ENCODE data around the gene NAALADL2. TPM values are rescaled to one million over a fixed set of nuclear protein-coding genes. Genes with fewer than 3 reads are reported as not detected.

The NAALADL2 gene
- total and polyA plus RNA-seq, 2 of the 13 experiments (the other 11 are each of a cell fraction or from before 2014, with no cell fraction given), result 0.08 TPM; not detected in 1

DNA sequence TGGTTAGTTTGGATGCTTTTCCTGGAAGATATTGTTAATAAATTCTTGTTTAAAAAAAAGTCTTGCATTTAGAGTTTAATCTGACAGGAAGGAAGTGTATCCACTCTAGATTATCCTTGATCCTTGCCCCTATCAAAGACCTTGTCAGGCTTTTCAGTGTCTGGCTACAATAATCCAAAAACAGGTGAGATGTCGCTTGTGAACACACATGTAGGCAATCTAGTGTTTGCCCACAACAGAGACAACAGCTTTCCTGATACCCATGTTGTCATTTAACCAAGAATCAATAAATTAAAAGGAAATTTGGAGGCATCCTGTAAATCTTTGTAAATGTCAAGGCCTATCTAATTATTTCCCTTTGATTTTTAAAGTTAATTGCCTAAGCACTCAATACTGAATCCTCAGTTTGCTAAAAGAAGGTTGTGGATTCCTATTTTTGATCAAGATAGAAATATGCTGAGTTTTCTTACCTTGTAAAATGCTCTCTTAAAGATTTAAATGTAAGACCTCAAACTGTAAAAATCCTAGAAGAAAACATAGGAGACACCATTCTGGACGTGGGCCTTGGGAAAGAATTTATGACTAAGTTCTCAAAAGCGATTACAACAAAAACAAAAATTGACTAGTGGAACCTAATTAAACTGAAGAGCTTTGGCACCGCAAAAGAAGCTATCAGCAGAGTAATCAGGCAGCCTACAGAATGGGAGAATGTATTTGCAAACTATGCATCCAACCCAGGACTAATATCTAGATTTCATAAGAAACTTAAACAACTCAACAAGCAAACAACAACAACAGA is 207.7 kb downstream of the NAALADL2 start:
- POLR2A ChIA-PET, result no interaction called here

More for the DNA sequence above, 207.7 kb downstream of the NAALADL2 start:
- Histone ChIP-seq H3K4me3 (replicated peaks in 1 of 3; ENCODE audit: insufficient read depth in 1 of 3, low read depth in 2 of 3, low read length in 3 of 3) (no peak overlapping the region), H2AFZ (ENCODE audit: low read length) (no peak overlapping the region), H3K27me3 (ENCODE audit: control insufficient read depth in 1 of 2, insufficient read depth in 2 of 2, low read length in 2 of 2) (no peaks in the 10 kb centered on the region), H3K9ac (ENCODE audit: insufficient read depth, low read depth, low read length) (no peak overlapping the region), H3K4me1 (ENCODE audit: insufficient read depth, low read length) (no peaks in the 10 kb centered on the region), H3K9me3 (ENCODE audit: low read length) (no peaks in the 10 kb centered on the region), H3K27ac (ENCODE audit: extremely low read length, insufficient read depth, low read length) (no peak overlapping the region), H3K79me2 (ENCODE audit: insufficient read depth, low read length) (no peaks in the 10 kb centered on the region), H3K4me2 (ENCODE audit: low read depth, low read length) (no peak overlapping the region), H4K20me1 (ENCODE audit: insufficient read depth, low read length) (no peaks in the 10 kb centered on the region), H3K36me3 (replicated peaks in 1 of 2; ENCODE audit: control insufficient read depth in 1 of 2, insufficient read depth in 2 of 2, low read length in 2 of 2) (no peaks in the 10 kb centered on the region)
- no peak for TF ChIP-seq ZNF816 (CRISPR knock-in tag; IDR thresholded peaks at IDR 0.05; ENCODE audit: borderline replicate concordance)
- TF ChIP-seq NCOA1 (CRISPR knock-in tag; IDR thresholded peaks at IDR 0.05), result no peak
- TF ChIP-seq, protein P1, sequence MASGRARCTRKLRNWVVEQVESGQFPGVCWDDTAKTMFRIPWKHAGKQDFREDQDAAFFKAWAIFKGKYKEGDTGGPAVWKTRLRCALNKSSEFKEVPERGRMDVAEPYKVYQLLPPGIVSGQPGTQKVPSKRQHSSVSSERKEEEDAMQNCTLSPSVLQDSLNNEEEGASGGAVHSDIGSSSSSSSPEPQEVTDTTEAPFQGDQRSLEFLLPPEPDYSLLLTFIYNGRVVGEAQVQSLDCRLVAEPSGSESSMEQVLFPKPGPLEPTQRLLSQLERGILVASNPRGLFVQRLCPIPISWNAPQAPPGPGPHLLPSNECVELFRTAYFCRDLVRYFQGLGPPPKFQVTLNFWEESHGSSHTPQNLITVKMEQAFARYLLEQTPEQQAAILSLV (CRISPR knock-in tag; IDR thresholded peaks at IDR 0.05; ENCODE audit: borderline replicate concordance), result no peak
- TF ChIP-seq, protein P2, sequence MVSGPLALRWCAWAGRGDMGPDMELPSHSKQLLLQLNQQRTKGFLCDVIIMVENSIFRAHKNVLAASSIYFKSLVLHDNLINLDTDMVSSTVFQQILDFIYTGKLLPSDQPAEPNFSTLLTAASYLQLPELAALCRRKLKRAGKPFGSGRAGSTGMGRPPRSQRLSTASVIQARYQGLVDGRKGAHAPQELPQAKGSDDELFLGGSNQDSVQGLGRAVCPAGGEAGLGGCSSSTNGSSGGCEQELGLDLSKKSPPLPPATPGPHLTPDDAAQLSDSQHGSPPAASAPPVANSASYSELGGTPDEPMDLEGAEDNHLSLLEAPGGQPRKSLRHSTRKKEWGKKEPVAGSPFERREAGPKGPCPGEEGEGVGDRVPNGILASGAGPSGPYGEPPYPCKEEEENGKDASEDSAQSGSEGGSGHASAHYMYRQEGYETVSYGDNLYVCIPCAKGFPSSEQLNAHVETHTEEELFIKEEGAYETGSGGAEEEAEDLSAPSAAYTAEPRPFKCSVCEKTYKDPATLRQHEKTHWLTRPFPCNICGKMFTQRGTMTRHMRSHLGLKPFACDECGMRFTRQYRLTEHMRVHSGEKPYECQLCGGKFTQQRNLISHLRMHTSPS (CRISPR knock-in tag; IDR thresholded peaks at IDR 0.05; ENCODE audit: low read depth), result no peak
- FAIRE-seq (no peak), DNase-seq (ENCODE audit: low spot score) (no peak), ATAC-seq (no peak)
- WGBS (ENCODE audit: low lambda C conversion rate), result 13% methylated on average over 4 of the region's 4 CpGs
- in situ Hi-C loops (cut with HindIII; ENCODE audit: extremely low pct_ligation_motif_present, low pct_unique_long_range_greater_than_20kb) (no loop called here), intact Hi-C loops (cut with micrococcal nuclease; ENCODE audit: unreplicated experiment) (no loop called here)
- no TSS peak for BruUV-seq (replicated peaks)
- CTCF ChIA-PET (ENCODE audit: low intra/inter-chr PET ratio, low total read pairs), result no interaction called here
